Bladder microvascular endothelial cell (primary cell): ENCODE results near the gene SLC17A9. TPM values are rescaled to one million over a fixed set of nuclear protein-coding genes. Genes with fewer than 3 reads are reported as not detected.

Experiments used
- total RNA-seq: library from RNA; depleted of rRNA; stranded (reverse); fragments of >200 nt; gene quantifications from 2 replicates; pipeline ENCODE4 v1.2.3, GENCODE V29; 2014

SLC17A9 gene
- 6.9 and 7.3 TPM in 2 replicates for total RNA-seq

GRCh38 chr20:62952373-62952967, at the start of gene SLC17A9:
SLC17A9 (plus strand) TSS chr20:62952709; CDS start chr20:62952831, 122 bp downstream.

GRCh38 chr20:62926229-62927127, 26.0 kb upstream of the SLC17A9 start, which contains the start of gene DIDO1:
DIDO1 (minus strand) TSS chr20:62926505.

GRCh38 chr20:62938105-62938888, 14.2 kb upstream of the SLC17A9 start, which contains the start of gene GID8:
GID8 (plus strand) TSS chr20:62938147; CDS start chr20:62941503, 3,356 bp downstream.

GRCh38 chr20:63006540-63007359, 54.2 kb downstream of the SLC17A9 start, which contains the start of gene BHLHE23:
BHLHE23 (minus strand) TSS chr20:63006964; CDS start chr20:63006774, 190 bp downstream.

Other genes with a start within 250 kb of the SLC17A9 start
- under 0.01 TPM in 1 of 2 replicates, not detected in the other for gene NTSR1, start 243.9 kb upstream of the SLC17A9 start, total RNA-seq
- gene MRGBP, start 156.2 kb upstream of the SLC17A9 start, total RNA-seq, result 11.8 and 17.5 TPM in 2 replicates
- gene OGFR, start 147.9 kb upstream of the SLC17A9 start, total RNA-seq, result 33.0 and 40.8 TPM in 2 replicates
- 0.32 and 0.69 TPM in 2 replicates for gene COL9A3, start 135.7 kb upstream of the SLC17A9 start, total RNA-seq
- gene TCFL5, start 90.9 kb upstream of the SLC17A9 start, total RNA-seq, result 10.2 and 11.7 TPM in 2 replicates
- 21.5 and 50.9 TPM in 2 replicates for gene DIDO1, start 26.2 kb upstream of the SLC17A9 start, total RNA-seq
- 29.8 and 37.3 TPM in 2 replicates for gene GID8, start 14.6 kb upstream of the SLC17A9 start, total RNA-seq
- gene BHLHE23, start 54.3 kb downstream of the SLC17A9 start, total RNA-seq, result not detected in 2 replicates